ENCODE results near the gene PIGU.

The PIGU gene

DNA sequence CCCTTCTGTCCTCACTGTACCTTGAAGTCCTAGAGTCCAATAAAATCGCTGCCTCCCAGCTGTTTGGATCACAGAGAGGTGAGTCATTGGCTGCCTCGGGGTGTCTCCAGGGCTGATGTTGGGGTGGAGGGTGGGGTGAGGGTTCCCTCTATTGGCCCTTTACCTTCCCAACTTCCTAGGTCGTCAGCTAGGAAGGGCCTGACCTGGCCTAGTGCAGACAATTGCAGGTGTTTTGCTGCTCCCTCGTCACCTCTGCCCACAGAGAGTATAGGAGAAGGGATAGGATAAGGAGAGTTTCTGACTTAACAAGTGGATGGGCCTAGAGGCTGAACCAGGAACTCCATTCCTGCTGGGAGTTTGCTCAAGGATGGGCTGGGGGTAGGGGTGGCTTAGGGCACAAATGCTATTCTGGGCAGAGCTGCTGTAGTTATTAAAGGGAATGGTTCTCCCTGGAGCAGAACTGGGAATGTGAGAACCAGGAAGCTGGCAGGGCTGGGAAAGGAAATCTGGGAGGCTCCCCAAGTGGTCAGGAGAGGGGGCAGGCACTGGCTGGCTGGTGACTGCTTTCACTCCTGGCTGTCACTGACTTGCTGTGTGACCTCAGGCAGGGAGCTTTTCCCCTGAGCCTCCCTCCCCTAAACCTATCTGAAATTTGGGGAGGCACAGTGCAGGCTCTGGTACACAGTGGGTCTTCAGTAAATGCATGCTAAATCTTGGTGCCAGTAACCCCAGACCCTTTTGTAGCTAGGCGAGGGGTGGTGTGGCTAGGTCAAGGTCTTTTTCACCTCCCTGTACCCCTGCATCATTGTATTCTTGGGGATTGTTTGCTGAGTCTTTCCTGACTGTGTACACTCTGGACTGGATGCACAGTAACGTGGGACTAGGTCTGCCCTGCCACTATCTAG, 28.8 kb upstream of the PIGU start:
- no peaks in the 10 kb centered on the region for H3K9me3 ChIP-seq (ENCODE audit: insufficient read depth, low read depth, low read length)
- no peaks in the 10 kb centered on the region for H3K36me3 ChIP-seq (ENCODE audit: insufficient read depth, low read depth, low read length)
- no peak overlapping the region for H3K27ac ChIP-seq (ENCODE audit: low read length)
- H3K4me1 ChIP-seq (ENCODE audit: insufficient read depth, low read length) = 0 out of 2 replicates have a peak, but pooled peaks cover 4% of the 10 kb centered on the region
- H3K4me3 ChIP-seq (ENCODE audit: low read length) = peak overlapping the region; percentile 93; the same call in 1 of the 2 replicates
- no peak overlapping the region for H3K9ac ChIP-seq (ENCODE audit: low read depth, low read length)
- peaks cover 65% of the 10 kb centered on the region for H3K27me3 ChIP-seq (ENCODE audit: insufficient read depth, low read length)

DNA sequence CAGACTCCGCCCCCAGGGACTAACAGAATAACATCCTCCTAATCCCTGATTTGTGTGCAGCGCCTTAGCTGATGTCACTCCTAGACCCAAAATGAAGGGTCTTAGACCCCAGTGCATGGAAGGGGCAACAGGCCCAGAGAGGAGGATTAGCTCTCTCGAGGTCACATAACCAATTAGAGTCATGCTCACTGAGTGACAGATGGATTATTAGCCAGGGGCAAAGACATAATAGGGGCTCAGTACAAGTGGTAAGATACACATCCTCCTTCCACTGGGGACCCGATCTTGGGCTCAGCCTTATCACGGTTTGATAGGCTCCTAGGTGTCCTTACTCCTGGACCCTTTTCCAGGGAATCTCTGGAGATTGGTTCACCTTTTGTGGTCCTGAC, 28.1 kb upstream of the PIGU start:
- Histone ChIP-seq H3K4me1 (ENCODE audit: insufficient read depth, low read length) (no peaks in the 10 kb centered on the region), H3K9ac (ENCODE audit: low read depth, low read length) (peak overlapping the region; percentile 64; the same call in 1 of the 2 replicates), H3K36me3 (ENCODE audit: insufficient read depth, low read depth, low read length) (no peaks in the 10 kb centered on the region), H3K4me3 (ENCODE audit: low read length) (peak overlapping the region; percentile 93), H3K27me3 (ENCODE audit: insufficient read depth, low read length) (peaks cover 59% of the 10 kb centered on the region), H3K9me3 (ENCODE audit: insufficient read depth, low read depth, low read length) (no peaks in the 10 kb centered on the region), H3K27ac (ENCODE audit: low read length) (no peak overlapping the region)

DNA sequence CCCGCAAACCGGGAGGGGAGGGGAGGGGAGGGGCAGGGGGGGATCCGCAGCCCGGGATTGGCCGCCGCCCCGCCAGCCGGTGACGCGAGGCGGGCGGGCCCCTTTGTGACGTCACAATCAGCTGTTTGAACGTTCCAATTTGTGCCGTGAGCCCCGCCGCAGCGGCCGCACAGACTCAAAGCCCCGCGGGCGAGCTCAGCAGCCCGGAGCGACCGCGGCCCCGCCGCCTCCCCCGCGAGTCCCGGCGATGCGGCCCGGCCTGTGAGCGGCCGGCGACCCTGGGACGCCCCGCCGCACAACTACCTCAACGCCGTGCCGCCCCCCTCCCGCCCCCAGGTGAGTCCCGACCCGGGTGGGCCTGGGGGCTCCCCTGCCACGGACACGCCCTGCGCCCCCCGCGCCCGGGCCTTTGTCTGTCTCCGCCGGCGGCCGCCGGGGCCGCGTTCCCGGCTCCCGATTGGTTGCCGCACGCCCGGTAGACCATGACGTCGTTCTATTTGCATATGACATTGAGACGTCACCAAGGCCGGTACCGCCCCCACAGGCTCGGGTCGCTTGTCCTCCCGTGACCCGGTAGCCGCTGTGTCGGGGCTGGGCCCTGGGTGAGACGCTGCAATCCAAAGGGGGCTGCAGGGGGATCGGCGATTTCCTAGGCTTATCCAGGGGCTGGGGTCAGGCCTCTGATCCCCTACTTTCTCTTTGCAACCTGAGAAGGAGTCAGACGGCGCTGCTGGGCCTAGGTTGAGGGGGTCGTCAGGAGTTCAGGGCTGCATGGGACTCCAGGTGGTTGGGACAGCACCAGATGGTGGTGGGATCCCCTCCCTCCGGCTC, 27.5 kb upstream of the PIGU start, which contains the start of gene TP53INP2:
Gene TP53INP2, plus strand, starts transcription at position 168 of the 831 bp plus-strand sequence. CDS start 4,396 bp downstream, outside the sequence.
- Histone ChIP-seq H3K4me3 (ENCODE audit: low read length) (peak within 1 kb of the TSS; percentile 93), H3K4me1 (ENCODE audit: insufficient read depth, low read length) (no peaks in the 10 kb centered on the region), H3K36me3 (ENCODE audit: insufficient read depth, low read depth, low read length) (no peaks in the 10 kb centered on the region), H3K27ac (ENCODE audit: low read length) (no peak within 1 kb of the TSS), H3K27me3 (ENCODE audit: insufficient read depth, low read length) (peaks cover 53% of the 10 kb centered on the region), H3K9me3 (ENCODE audit: insufficient read depth, low read depth, low read length) (no peaks in the 10 kb centered on the region), H3K9ac (ENCODE audit: low read depth, low read length) (peak within 1 kb of the TSS; percentile 82)

DNA sequence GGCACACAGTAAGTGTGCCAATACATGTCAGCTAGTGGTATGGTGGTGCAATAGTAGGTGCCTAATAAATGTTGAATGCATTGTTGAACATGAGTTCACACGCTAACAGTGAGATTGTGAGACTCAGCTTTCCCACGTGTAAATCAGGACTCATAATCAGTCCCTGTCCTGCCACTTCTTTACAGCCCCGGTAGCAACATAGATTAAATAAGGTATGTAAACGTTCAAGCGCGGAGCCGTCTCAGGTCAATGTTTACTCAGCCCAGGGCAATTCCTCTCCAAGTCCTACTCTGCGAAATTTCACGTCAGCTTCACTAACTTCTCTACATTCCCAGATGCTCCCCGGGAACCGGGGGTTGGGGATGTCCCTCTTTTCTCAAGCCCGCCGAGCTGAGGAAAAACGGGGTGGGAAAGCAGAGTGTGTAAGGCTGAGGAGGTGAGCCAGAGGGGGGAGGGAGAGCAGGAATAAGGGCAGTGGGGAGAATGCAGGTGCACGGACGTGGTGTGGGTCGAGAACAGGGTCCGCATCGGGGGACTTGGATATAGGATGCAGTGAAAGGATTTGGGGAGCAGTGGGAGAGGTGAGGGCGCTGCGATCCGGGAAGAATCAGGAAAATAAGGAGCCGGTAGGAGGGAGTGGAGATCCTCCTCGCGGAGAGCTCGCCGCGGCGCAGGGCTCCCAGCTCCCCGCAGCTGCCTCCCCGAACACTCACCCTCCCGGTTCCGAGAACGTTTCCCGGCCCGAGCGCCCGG, 26.7 kb upstream of the PIGU start:
- Histone ChIP-seq H3K9ac (ENCODE audit: low read depth, low read length) (peak overlapping the region; percentile 82), H3K27ac (ENCODE audit: low read length) (no peak overlapping the region), H3K27me3 (ENCODE audit: insufficient read depth, low read length) (peaks cover 48% of the 10 kb centered on the region)

DNA sequence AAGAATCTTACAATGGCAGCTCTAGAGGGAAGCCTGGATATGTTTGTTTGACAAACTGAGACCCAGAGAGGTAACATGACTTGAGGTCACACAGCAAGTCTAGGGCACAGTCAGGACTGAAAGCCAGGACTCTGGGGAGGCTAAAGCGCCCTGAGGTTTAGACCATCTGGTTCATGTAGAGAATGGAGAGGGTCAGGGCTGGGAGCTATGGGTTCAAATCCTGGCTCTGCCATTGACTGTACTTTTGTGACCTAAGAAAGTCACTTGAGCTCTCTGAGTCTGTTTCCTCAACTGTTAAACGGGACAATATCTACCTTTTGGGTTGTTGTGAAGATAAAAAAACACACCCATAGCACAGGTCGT, 26.1 kb upstream of the PIGU start:
- H3K9me3 ChIP-seq (ENCODE audit: insufficient read depth, low read depth, low read length) = no peaks in the 10 kb centered on the region
- H3K4me1 ChIP-seq (ENCODE audit: insufficient read depth, low read length) = no peaks in the 10 kb centered on the region
- no peaks in the 10 kb centered on the region for H3K36me3 ChIP-seq (ENCODE audit: insufficient read depth, low read depth, low read length)
- H3K9ac ChIP-seq (ENCODE audit: low read depth, low read length) = no peak overlapping the region
- H3K4me3 ChIP-seq (ENCODE audit: low read length) = peak overlapping the region; percentile 93
- no peak overlapping the region for H3K27ac ChIP-seq (ENCODE audit: low read length)
- peaks cover 42% of the 10 kb centered on the region for H3K27me3 ChIP-seq (ENCODE audit: insufficient read depth, low read length)

More for the DNA sequence above, 26.7 kb upstream of the PIGU start:
- H3K4me1 ChIP-seq (ENCODE audit: insufficient read depth, low read length) = no peaks in the 10 kb centered on the region
- peak overlapping the region; percentile 93 for H3K4me3 ChIP-seq (ENCODE audit: low read length)
- H3K9me3 ChIP-seq (ENCODE audit: insufficient read depth, low read depth, low read length) = no peaks in the 10 kb centered on the region
- H3K36me3 ChIP-seq (ENCODE audit: insufficient read depth, low read depth, low read length) = no peaks in the 10 kb centered on the region

DNA sequence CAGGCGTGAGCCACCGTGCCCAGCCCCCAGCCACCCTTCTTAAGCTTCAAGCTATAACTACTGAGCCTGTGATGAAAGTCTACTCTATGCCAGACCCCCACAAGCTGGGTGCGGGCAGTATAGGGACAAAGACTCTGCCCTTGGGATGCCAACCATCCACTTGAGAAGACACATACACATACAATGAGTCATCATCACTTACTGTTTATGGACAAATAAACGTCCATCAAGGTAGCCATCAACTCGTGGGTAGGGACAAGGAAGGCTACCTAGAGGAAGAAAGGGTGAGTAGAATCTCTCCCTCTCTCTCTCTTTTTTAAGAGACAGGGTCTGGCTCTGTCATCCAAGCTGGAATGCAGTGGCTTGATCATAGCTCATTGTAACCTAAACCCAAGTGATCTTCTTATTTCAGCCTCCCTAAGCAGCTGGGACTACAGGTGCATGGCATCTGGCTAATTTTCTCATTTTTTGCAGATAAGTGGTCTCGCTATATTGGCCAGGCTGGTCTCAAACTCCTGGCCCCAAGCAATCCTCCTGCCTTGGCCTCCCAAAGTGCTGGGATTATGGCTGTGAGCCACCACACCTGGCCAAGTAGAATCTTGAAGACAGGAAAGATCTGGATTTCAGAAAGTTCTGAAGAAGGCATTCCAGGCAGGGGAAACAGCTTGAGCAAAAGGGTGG, 24.7 kb upstream of the PIGU start:
- Histone ChIP-seq H3K36me3 (ENCODE audit: insufficient read depth, low read depth, low read length) (no peaks in the 10 kb centered on the region), H3K9me3 (ENCODE audit: insufficient read depth, low read depth, low read length) (no peaks in the 10 kb centered on the region), H3K27ac (ENCODE audit: low read length) (no peak overlapping the region), H3K27me3 (ENCODE audit: insufficient read depth, low read length) (peaks cover 30% of the 10 kb centered on the region), H3K4me3 (ENCODE audit: low read length) (no peak overlapping the region), H3K9ac (ENCODE audit: low read depth, low read length) (no peak overlapping the region), H3K4me1 (ENCODE audit: insufficient read depth, low read length) (no peaks in the 10 kb centered on the region)

DNA sequence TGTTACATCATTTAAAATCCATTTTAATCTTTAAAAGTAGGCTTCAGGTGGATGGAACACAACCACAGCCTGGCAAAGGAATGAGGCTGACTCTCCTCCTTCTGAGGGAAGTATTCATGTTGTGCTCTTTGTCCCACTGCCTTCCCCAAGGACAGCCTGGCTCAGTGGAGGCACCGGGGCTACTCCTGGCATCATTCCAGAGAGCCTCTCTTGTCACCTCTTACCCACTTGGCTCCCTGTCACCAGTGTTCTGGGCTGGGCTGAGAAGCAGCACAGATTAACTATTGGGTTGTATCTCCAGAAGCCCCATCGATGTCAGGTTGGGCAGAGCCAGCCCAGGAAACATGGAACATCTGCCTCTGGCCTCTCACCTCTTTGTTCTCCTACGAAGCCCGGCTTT, 16.5 kb upstream of the PIGU start:
- Histone ChIP-seq H3K4me1 (ENCODE audit: insufficient read depth, low read length) (no peaks in the 10 kb centered on the region), H3K36me3 (ENCODE audit: insufficient read depth, low read depth, low read length) (no peaks in the 10 kb centered on the region), H3K27me3 (ENCODE audit: insufficient read depth, low read length) (no peaks in the 10 kb centered on the region), H3K27ac (ENCODE audit: low read length) (no peak overlapping the region), H3K9me3 (ENCODE audit: insufficient read depth, low read depth, low read length) (no peaks in the 10 kb centered on the region), H3K4me3 (ENCODE audit: low read length) (no peak overlapping the region), H3K9ac (ENCODE audit: low read depth, low read length) (no peak overlapping the region)

DNA sequence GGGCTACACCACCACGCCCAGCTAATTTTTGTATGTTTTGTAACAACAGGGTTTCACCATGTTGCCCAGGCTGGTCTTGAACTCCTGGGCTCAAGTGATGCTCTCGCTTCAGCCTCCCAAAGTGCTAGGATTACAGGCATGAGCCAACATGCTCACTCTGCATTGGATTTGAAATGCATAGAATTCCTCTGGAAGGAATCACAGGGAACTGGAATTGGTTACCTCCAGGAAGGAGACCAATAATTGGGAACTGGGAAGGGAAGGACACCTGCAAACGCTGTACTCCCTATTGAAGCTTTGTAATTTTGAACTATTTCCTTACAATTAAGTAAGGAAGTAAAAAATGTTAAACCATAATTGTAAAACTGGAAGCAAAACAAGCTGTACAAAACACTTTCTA, 14.9 kb upstream of the PIGU start:
- H3K9ac ChIP-seq (ENCODE audit: low read depth, low read length) = no peak overlapping the region
- no peak overlapping the region for H3K27ac ChIP-seq (ENCODE audit: low read length)

DNA sequence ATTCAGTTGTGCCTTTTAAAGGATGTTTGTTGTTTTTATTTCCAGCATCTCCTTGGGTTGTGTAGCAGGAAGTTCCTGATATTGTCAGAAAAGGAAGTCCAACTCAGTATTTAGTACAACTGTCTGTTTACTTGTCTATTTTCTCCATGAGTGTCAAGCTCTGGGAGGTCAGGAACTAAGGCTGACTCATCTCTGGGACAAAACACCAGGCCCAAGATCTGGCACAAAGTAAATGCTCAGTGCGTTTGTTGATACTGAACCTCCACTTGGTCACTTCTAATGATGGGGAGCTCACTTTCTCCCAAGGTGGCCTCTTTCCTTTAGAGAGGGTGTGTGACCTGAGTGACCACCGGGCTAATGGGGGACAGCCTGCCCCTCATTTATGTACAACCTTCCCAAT, 12.6 kb upstream of the PIGU start:
- Histone ChIP-seq H3K9ac (ENCODE audit: low read depth, low read length) (no peak overlapping the region), H3K27ac (ENCODE audit: low read length) (no peak overlapping the region), H3K27me3 (ENCODE audit: insufficient read depth, low read length) (no peaks in the 10 kb centered on the region), H3K4me1 (ENCODE audit: insufficient read depth, low read length) (no peaks in the 10 kb centered on the region), H3K36me3 (ENCODE audit: insufficient read depth, low read depth, low read length) (no peaks in the 10 kb centered on the region), H3K9me3 (ENCODE audit: insufficient read depth, low read depth, low read length) (no peaks in the 10 kb centered on the region), H3K4me3 (ENCODE audit: low read length) (no peak overlapping the region)

More for the DNA sequence above, 14.9 kb upstream of the PIGU start:
- Histone ChIP-seq H3K4me3 (ENCODE audit: low read length) (no peak overlapping the region), H3K4me1 (ENCODE audit: insufficient read depth, low read length) (no peaks in the 10 kb centered on the region), H3K27me3 (ENCODE audit: insufficient read depth, low read length) (no peaks in the 10 kb centered on the region), H3K9me3 (ENCODE audit: insufficient read depth, low read depth, low read length) (no peaks in the 10 kb centered on the region), H3K36me3 (ENCODE audit: insufficient read depth, low read depth, low read length) (no peaks in the 10 kb centered on the region)

DNA sequence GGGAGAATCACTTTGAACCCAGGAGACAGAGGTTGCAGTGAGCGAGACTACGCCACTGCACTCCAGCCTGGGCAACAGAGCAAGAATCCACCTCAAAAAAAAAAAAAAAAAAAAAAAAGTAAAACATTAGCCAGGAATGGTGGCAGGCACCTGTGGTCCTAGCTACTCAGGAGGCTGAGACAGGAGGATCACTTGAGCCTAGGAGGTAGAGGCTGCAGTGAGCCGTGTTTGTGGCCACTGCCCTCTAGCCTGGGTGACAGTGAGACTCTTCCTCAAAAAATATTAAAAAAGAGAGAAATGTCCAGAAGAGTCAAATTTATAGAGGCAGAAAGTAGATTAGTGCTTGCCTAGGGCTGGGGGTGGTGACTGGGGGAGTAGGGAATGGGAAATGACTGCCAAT, 6.8 kb upstream of the PIGU start:
- Histone ChIP-seq H3K36me3 (ENCODE audit: insufficient read depth, low read depth, low read length) (no peaks in the 10 kb centered on the region), H3K9ac (ENCODE audit: low read depth, low read length) (no peak overlapping the region), H3K27me3 (ENCODE audit: insufficient read depth, low read length) (no peaks in the 10 kb centered on the region), H3K4me3 (ENCODE audit: low read length) (no peak overlapping the region), H3K27ac (ENCODE audit: low read length) (no peak overlapping the region), H3K4me1 (ENCODE audit: insufficient read depth, low read length) (no peaks in the 10 kb centered on the region), H3K9me3 (ENCODE audit: insufficient read depth, low read depth, low read length) (no peaks in the 10 kb centered on the region)

All from iPS-20b (cell line).